Esophagus mucosa (tissue), 1 donor: ENCODE measurements around the gene LTC4S. TPM values are rescaled to one million over a fixed set of nuclear protein-coding genes. Genes with fewer than 3 reads are reported as not detected.
"Not testable (repeated sequence)": the region's sequence is repeated elsewhere in the genome, so short reads cannot be mapped to it uniquely, and the experiment has no call there.

Experiments
- ATAC-seq: fragments of 200-7000 bp; cut with Tn5 transposase; one replicate; pipeline ENCODE4 v1.9.1; 2020
- total RNA-seq: library from RNA; stranded (reverse); gene quantifications from one replicate; pipeline ENCODE4 v1.2.4, GENCODE V29; 2023
- donor health status: DM: yes; HTN: yes; CAD: no.

LTC4S gene
- total RNA-seq, 1 donor from 2014 or later = 5.1 TPM

- no peak for ATAC-seq
These were observed 24.0 kb upstream of the LTC4S start for GRCh38 chr5:179769796-179770195.

DNA sequence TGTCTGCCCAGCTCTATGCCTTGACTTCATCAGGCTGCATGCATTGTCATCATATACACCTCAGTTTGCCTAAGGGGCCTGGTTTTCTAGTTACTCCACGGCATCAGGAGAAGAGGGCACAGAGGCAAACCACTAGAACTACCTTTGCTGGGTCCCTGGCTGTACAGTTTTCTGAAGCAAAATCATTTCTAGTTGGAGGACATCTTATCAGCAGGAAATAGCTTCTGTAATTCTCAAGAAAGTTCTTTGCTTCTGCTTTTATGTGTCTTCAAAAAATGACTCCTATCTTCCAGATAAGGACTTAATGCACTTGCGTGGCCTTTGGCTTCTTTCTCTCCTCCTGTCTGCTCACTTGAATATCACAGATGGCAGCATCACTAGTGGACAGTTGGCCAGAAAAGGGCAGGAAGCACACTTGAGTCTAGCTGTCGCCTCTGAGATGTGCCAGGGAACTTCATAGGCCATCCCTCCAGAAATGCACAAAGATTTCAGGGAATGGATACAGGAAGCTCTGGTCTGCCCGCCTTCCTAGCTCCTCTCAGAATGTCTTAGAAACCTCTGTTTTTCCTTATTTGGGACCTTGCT is 22.4 kb upstream of the LTC4S start:
- ATAC-seq = no peak

DNA sequence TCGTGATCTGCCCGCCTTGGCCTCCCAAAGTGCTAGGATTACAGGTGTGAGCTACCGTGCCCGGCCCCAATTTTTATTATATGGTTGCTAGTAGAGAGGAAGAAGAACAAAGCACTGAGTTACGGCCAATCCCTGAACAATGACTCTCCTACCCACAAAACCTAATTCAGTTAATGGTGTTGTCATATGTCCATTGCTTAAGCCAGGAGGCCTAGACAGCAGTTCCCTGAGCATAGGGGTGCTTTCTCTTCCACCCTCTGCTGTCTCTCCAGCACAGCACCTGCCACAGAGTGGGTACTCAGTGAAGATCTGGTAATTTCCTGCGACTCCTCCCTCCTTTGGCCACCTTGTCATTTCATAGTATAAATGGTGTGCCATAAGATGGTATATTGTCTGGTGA is 21.4 kb upstream of the LTC4S start:
- no peak for ATAC-seq

GRCh38 chr5:179773686-179774040 is 20.1 kb upstream of the LTC4S start:
- ATAC-seq = no peak

DNA sequence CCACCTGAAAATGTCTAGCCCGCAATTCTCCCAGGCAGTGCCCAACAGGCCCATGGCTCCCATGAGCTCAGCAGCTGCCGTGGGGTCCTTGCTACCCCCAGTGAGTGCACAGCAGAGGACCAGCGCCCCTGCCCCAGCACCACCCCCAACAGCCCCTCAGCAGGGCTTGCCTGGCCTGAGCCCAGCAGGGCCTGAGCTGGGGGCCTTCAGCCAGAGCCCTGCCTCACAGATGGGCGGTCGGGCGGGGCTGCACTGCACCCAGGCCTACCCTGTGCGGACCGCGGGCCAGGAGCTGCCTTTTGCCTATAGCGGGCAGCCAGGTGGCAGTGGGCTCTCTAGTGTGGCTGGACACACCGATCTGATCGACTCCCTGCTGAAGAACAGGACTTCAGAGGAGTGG is 19.3 kb upstream of the LTC4S start:
- ATAC-seq = no peak

DNA sequence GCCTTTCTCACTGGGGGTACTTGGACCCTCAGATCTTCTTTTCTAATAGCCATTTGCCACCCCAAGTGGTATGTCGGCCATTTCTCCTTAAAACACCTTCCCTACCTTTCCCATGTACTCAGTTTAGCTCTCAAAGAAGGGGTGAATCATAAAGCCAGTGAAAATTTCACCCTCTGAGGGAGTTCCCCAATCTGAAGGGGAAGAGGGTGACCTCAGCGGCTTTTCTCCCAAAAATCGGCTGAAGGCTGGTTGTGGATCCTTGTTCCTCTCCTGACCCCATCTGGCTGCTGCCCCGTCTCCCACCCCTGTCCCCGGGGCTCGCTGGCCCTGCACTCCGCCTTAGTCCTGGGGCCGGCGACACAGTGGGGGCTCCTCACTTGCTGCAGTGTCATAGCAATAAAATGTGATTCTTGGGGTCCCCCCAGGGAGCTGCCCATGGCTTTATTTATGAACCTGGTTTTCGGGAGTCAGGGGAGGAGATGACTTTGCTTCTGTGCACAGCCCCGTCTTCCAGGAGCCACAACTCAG is 17.3 kb upstream of the LTC4S start:
- ATAC-seq = no peak

GRCh38 chr5:179777456-179777855 is 16.3 kb upstream of the LTC4S start:
- ATAC-seq = no peak

DNA sequence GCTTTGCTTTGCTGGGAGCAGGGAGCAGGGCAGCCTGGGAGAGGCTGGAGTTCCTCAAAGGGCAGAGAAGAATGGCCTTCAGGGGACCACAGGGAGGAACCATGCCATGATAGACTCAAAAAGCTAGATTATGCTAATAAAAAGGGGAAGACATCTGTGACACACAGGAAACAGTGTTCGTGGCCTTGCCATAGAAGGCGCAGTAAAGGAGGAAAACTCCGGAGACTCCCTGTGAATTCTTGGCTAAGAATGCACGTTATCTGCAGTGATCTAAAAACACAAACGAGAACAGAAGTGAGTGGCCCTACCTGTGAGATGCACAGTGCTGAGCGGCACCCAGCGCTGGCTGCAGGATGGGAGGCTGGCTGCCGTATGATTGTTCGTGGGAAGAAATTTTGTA is 15.9 kb upstream of the LTC4S start:
- no peak for ATAC-seq

GRCh38 chr5:179778591-179778990 is 15.2 kb upstream of the LTC4S start:
- ATAC-seq = no peak

GRCh38 chr5:179779826-179780225 is 14.0 kb upstream of the LTC4S start:
- ATAC-seq = no peak

GRCh38 chr5:179780362-179780761 is 13.4 kb upstream of the LTC4S start:
- ATAC-seq = no peak

DNA sequence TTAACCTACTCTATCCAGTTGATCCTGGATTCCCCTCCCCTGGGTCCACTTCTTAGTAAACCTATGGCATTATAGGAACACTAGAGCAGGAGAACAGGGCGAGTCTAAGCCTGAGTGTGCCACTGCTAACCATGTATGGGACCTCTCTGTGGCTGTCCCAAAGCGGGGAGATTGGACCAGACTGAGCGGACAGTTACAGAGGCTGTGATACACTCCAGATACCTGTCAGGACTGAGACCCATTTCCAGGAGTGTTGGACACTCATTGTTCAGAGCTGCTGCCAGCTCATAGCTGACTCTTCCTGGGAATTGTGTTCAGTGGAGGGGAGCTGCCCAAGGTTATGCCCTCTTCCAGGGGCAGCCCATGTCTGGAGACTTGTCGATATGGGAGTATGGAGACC is 11.9 kb upstream of the LTC4S start:
- ATAC-seq = no peak

GRCh38 chr5:179783128-179783527 is 10.7 kb upstream of the LTC4S start:
- ATAC-seq = no peak

DNA sequence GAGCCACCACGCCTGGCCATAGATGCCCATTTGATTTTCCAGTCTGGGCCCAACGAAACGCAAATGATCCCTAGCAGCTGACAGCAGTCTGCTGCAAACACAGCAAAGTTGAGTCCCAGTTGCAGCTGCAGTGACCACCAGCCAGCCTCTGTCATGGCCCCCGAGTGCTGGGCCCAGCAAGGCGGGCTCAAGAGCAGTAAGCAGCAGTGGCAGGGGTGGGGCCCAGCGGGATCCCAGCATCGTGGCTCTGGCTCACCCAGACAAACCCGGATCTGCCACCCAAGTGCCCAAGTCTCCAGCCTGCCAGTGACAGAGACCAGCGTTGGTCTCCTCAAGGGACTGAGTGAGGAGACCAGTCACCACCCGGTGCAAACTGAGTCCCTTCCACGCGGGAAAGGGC is 6.9 kb upstream of the LTC4S start:
- ATAC-seq = no peak

DNA sequence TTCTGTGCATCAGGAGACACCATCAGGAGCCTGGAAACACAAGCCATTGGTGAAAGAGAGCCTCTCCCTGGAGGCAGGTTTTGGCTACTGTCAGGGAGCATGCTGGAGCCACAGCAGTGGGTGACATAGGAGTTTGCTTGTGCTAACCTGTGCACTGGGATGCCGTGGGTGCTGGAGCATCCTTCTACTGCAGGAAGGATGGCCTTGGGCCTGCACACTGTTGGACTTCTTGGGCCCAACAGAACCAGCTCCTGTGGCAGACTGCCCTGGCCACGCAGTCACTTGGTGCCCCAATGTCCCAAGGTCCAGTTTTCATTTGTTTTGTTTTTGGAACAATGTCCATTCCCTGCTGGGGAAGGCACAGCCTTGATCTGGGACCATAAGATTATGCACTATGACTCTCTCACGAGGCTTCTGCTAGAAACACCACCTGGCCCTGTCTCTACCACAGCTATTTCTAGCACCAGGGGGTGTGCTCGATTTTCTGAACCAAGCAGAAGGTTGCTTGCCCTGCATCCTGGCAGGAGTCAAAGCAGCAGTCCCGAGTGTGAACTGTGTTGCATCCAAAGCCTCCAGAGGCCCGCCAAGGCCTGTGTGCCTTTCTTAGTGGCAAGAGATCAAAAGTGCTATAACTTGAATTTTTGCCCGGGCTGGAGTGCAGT is 5.5 kb upstream of the LTC4S start:
- ATAC-seq = peak; percentile 23

GRCh38 chr5:179789278-179789677 is 4.5 kb upstream of the LTC4S start:
- ATAC-seq = not testable (repeated sequence)

DNA sequence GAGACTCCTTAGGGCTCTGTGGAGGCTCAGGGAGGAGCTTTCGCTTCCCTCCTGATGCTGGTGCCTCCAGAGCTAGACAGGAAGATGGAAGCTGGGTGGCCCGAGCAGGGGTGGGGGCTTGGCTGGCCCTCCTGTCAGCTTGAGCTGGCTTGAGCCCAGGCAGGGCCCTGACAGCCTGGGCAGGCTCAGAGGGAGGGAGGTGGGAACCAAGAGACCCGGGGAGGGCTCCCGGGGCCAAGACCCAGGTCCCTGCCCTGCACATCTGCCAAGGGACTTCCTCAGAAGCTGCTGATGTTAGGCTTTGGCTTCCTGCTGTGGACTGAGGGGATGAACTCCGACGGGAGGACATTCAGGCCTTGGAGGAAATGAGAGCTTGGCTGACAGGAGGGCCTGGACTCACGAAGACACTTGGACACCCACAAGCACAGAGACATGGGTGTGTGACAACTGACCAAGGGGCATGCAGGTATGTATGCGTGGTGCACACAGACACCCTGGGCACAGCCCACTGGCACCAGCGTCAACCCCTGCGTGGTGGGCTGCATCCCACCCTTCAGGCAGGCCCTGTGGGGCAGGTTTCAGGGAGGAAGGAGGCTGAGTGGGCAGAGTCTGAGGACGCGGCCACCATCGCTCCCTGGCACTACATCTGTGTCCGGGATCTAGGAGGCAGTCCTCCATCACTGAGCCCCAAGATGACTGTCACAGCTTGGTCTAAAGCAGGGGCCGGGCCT is 1.7 kb upstream of the LTC4S start:
- ATAC-seq = no peak

DNA sequence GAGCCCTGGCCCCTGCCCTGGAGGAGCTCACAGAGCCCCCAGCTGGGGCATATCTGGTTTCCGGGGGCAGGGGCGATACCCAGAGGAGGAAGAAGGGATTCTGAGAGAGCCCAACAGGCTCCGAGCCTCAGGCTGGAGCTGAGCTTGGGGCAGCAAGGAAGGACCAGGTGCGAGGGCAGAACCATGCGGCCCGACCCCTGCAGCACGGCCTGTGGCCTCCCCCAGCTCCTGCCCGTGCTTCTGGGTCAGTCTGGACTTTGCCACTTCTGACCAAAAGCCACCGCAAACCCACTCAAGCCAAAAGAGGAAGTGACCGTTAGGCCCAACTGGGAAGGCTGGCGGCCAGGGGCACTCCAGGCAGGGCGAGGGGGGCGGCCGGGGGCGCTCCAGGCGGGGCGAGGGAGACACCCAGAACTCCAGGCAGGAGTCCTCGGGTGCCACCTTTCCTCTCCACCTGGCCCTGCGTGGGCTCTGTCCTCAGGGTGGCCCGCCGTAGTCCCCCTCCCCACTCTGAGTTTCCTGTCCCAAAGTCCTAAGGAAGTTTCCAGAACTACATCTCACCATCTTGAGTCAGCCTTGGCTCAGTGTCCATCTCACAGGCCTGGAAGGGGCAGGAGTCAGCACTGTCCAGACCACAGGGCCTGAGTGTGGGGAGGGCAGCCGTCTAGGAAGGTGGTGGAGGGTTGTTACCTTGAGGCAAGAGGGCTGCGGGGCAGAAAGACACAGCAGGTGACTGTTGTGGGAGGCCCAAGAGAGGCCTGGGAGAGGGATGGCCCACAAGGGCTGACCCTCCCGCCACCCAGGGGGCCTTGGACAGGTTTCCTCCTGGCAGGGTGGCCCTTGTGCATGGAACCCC is 946 bp upstream of the LTC4S start:
- ATAC-seq = no peak

DNA sequence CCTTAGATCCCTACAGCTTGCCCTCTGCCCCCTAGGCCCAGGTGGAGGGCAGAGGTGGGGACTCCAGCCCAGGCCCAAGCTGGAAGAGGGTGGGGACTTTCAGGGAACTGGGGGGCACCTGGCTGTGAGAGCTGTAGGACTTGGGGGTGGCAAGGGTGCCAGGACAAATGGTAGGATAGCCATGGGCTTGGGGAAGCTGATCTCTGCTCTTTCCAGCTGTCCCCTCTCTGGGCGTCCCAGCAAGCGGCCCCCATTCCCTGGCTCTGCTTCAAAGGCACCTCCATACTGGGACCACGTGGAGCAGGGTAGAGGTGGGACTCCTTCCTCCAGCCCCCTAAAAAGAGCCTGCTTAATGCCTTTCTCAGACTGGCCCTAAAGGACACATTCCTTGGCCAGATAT is 385 bp downstream of the LTC4S start:
- no peak for ATAC-seq

DNA sequence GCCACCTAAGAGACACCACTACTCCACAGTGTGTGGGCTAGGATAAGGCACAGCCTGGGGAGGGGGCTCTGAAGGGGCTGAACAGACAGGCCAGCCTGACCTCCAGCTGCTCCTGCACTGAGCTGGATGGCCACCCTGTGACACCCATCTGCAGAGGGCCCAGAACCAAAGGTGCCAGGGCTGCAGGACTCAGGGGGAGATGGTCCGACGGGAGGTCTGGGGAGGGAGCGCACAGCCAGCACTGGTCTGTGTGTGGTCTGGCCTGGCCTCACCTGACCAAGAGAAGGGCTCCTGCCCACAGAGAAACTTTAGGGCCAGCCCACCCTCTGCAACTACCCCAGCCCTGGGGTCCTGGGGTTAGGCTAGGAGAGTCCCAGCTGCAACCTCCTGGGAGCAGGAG is 789 bp downstream of the LTC4S start:
- peak; percentile 0 for ATAC-seq

GRCh38 chr5:179795049-179795862 is 1.5 kb downstream of the LTC4S start:
- ATAC-seq = peak; percentile 32
